GM15510 (cell line): ENCODE results near the gene BRF1.

Experiments
- POLR2A ChIP-seq: IDR thresholded peaks from 3 replicates; pipeline ENCODE4 v1.6.1; 2011; ENCODE audit warnings: borderline replicate concordance; ENCODE audit not compliant: insufficient read length; ENCODE audit errors: extremely low read depth

Gene BRF1

DNA sequence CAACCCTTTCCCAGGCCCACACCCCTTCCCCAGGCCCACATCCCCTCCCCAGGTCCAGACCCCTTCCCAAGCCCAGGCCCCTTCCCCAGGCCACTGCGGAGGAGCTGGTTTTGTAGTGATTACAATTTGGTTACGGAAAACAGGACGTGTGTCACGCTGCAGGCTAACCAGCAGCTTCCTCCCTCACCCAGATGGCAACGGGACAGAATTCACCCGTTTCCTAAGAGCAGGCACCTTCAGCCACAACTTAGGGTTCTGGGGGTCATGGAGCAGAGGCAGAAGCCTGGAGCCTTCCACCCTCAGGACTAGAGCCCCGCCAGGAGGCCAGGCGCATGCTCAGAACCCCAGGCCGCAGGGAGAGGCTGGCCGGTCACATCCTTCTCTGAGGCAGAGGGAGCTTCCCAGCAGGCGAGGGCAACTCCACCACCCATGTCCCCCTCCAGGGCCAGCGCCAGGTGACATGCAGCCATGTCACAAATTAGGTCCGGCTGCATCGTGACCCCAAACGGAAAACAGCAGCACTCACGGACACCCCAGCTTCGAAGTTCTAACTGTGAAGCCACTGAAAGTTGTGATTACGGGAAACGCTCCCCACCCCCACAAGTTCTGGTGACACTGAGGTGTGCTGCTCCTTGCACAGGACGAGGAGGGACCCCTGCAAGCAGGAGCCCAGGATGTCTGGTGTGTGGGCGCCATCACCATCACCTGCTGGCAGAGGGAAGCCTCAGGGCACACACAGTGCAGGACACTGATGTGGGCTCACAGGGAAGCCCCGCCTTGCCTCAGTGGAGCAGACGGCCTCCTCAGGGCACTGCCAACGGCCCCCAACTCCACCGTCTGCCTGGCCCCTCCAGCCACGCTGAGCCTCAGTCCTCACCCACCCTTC is 7.7 kb downstream of the BRF1 start:
- no peak for TF ChIP-seq POLR2A

DNA sequence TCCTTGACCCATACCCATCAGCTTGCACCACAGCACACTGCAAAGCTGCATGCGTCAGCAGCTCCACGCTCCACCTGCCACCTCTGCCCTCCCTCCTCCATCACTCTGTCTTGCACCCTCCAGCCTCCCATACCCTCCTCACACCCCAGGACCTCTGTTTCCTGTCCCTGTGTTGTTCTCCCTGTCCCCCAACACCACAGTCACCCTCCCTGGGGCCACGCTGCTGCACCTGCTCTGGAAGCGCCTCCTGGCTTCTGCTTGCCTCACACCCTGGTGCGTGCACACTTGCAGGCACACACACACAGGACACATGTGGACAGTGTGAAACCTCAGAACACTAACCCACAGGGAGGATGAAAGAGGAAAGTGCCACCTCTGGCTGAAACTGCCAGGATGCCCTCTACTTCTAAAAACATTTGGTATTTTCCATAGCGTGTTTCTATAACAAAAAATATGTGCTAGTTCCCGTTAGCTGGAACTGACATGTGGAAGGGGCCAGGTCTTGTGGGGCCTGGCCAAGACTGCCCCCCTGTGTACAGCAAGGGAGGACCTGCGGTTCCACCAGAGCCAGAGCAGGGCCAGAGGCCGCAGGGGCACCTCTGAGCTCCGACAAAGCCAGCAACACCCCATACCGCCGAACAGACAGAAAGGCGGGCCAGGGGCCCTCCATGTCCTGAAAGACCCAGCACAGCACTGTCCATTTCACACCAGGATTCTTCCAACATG is 10.0 kb downstream of the BRF1 start:
- TF ChIP-seq POLR2A, result no peak

DNA sequence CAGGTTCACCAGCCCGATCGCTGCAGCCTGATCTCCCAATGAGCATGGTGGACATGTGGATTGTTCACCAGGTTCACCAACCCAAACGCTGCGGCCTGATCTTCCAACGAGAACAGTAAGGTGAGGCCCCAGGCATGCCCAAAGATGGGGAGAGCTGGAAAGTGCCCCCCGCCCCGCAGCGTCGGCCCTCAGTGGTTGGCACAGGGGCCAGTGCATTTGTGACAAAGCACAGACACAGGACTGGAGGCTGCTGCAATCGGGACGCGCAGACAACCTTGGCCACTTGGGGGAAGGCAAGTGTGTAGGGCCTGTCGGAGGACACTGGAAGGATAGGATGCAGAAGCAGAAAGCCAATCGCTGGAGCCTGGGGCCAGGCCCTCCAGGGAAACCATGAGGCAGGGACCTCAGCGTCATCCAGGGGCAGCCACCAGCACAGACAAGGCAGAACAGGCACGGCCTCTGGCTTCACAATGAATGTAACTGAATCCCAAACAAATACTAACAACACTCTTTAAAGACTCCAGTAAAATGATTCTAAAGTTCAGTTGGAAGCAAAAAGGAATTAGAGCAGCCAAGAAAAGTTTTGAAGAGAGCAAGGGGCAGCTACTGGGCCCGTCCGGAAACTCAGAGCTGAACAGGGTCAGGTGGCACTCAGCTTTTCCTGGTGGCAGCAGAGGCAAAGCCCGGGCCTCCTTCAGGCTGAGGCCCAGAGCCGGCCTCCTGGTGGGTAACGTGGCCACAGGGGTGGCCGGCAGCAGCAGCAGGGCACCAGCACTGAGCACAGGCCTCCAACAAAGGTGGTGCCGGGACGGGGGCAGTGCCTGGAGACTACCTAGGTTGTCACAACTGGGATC is 13.3 kb downstream of the BRF1 start:
- TF ChIP-seq POLR2A, result no peak

DNA sequence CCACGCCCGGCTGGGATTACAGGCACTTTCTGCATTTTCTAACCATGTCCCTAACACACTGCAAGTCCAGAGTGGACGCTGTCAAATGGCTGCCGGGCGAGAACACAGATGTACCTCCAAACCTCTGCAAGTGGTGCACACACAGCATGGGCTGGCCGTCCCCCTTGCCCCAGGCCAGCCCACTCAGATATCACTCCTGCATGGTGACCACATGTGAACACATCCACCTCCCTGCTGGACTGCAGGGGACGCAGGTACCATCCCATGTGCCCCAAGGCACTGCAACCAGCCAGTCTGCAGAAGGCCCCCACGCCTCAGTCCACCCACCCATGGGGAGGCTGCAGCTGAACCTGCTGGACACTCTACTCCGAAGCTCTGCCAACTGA is 14.0 kb downstream of the BRF1 start:
- TF ChIP-seq POLR2A, result no peak

DNA sequence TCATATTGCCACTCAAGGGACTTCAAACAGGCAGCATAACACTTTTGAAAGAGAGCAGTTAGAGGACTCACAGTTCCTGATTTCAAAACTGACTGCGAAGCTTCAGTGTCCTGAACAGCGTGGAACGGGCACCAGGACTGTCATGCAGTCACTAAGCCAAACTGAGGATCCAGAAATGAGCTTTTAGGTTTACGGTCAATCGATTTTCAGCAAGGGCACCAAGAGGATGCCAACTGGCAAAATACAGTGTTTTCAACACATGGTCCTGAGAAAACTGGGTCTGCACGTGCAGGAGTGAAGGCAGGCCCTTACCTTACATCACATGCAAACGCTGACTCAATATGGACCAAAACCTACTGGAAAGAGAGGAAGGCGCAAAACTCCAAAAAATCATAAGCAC is 15.6 kb downstream of the BRF1 start:
- TF ChIP-seq POLR2A, result no peak

DNA sequence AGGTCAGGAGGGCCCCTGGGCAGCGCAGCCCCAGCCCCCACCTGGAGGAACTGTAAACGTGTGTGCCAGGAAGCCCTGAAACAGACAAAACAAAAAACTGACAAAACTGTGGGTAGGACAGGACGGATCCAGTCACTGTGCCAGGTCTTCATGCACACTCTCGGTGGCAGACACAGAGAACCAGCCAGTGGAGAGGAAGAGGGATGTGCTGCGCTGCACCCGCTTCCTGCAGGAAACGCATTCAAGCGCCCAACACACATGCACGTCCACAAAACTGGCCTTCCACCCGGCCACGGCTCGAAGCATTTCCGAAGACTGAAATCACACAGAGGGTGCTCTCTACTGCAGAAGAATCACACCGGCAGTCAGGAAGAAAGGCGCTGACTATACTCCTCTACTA is 16.9 kb downstream of the BRF1 start:
- no peak for TF ChIP-seq POLR2A

DNA sequence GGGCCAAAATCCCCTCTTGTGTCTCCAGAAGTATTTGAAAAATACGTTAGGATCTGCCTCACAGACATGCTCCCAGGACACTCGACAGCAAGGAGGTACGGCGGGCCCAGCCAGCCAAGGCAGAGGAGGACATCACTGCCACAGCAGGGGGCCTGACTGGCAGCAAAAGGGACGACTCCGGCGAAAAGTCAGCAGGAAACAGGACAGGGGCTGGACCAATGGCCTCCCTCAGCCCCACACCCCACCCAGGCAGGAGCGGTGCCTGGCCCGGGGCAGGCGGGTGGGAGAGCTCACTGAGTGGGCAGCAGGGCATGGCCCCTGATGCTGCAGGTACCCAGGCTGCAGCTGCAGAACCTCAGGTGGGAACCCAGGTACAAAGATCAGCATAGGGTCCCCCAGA is 17.8 kb downstream of the BRF1 start:
- TF ChIP-seq POLR2A, result no peak

DNA sequence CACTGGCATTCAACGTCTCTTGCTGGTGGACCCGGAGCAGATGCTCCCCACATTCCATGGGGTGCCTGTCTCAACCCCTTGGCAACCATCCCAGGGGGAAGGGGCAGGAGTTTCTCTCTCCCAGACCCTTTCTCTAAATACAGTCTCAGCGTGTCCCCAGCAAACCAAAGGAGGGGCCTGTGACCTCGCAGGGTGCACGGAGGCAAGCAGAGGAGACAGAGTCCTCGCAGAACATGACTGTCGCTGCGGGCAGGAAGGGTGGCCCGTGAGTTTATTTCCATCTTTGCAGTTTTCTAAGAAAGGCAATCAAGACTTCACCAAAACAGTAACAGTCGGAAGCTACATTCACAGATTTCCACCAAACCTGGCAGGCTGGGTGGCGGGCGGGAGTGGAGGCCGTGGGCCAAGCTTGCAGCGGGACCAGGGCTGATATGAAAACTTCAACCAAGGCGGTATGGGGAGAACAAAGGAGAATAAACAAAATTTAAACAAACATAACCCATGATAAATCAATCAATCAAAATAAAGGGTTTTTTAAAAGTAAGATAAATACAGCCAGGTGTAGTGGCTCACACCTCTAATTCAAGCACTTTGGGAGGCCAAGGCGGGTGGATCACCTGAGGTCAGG is 18.6 kb downstream of the BRF1 start:
- no peak for TF ChIP-seq POLR2A

DNA sequence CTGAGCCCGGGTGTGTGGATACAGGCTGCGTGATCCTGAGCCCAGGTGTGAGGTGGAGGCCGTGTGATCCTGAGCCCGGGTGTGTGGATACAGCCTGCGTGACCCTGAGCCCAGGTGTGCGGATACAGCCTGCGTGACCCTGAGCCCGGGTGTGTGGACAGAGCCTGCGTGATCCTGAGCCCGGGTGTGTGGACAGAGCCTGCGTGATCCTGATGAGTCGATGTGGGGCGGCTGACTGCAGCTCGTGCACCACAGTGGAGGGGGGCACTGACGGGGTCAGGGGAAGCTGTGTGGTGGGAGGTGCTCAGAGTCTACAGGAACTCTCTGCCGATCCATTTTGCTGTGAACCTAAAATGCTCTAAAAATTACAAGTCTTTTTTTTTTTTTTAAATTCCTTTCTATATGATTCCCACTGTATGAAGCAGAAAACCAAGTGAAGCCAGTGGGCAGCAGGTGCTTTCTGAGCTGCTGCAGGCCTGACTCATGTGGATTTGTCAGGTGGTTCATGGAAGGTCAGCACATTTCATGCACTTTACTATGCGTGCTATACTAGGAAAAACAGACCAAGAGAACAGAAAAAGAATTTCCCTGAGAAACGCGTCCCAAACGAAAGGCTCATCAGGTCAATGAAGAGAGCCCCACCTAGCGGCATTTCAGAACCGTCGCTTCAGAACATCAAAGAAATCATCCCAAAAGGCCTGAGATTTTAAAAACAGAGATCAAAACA is 19.3 kb downstream of the BRF1 start:
- no peak for TF ChIP-seq POLR2A

DNA sequence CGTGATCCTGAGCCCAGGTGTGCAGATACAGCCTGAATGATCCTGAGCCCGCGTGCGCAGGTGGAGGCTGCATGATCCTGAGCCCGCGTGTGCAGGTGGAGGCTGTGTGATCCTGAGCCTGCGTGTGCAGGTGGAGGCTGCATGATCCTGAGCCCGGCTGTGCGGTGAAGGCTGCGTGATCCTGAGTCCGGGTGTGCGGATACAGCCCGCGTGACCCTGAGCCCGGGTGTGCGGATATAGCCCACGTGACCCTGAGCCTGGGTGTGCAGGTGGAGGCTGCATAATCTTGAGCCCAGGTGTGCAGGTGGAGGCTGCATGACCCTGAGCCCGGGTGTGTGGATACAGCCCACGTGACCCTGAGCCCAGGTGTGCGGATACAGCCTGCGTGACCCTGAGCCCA is 20.3 kb downstream of the BRF1 start:
- TF ChIP-seq POLR2A, result no peak

DNA sequence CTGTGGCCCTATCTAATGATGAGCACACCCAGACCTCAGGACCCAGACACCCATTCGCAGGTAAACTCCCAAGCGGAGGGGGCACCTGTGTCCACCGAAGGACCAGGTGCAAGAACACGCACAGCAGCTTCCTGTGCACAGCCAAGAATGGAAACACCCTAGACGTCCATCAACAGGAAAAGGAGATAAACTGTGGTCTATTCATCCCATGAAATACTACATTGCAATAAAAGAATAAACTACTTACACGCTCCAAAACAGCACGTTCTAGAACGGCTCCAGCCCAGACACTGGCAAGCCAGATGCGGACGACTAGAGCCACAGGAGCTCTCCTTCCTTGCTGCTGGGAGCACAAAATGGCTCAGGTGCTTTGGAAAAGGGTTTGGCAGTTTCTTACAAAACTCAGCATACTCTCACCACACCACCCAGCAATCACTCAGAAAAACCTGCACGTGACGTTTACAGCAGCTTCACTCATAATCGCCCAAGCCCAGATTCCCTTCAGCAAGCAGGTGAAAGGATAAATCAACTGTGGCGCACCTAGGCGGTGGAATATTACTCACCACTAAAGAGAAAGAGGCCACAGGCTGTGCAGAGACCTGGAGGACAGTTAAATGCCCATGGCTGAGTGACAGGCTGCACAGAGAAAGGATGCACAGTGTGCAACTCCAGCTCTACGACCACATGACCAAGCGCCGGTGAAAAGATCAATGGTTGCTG is 21.0 kb downstream of the BRF1 start:
- TF ChIP-seq POLR2A, result no peak

DNA sequence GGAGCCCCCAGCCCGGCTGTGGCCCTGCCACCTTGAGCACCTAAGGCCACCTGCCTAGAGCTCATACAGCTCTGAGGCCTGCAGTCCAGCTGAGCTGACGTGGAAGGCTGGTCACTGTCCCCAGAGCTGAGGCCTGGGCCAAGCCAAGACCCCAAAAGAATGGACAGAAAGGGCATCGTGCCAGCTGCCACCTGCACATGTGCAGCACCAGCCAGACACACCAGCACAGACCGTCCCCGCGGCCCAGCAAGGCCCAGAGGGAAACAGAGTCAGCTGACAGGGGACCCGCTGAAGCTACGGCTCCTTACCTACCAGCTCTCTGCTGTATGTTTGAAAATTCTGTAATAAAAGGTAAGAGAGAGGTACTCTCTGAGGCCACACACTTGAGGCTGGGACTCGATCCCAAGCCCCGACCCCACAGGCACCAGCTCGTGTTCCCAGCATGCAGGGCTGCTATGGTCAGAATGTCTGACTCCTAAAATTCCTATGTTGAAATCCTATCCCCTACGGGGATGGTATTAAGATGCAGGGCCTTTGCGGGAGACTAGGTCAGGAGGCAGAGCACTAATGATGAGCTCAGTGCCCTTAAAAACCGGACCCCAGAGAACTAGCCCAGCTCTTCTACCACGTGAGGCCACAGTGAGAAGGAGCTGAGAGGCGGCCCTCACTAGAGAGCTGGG is 25.4 kb downstream of the BRF1 start:
- TF ChIP-seq POLR2A, result no peak

DNA sequence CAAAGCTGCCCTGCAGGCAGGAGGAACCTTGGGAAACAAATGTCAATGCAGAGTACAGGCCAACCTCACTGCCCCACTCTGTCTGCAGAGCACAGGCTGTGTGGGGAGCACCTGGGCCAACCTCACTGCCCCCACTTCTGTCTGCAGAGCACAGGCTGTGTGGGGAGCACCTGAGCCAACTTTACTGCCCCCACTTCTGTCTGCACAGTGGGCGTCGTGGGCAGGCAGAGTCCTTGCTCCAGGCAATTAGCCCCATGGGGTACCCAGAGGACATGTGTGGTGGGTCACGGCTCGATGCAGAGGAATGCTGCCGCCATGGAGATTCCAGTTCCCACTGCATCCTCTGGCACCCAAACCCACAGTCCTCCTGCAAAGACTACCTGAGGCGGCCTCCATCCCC is 26.2 kb downstream of the BRF1 start:
- no peak for TF ChIP-seq POLR2A
